ENCODE data around the gene ORAI1. TPM values are rescaled to one million over a fixed set of nuclear protein-coding genes. Genes with fewer than 3 reads are reported as not detected.

ORAI1 gene
- total RNA-seq, 1 experiment from 2014 or later, result 31.4 TPM

GRCh38 chr12:121688966-121689365 lies 62.6 kb downstream of the ORAI1 start:
- H3K9me3 ChIP-seq (ENCODE audit: low read length), result no peaks in the 10 kb centered on the region
- H3K27ac ChIP-seq (ENCODE audit: low read length), result no peak overlapping the region
- H3K79me2 ChIP-seq (ENCODE audit: low read length), result no peaks in the 10 kb centered on the region
- H3K36me3 ChIP-seq (ENCODE audit: low read depth, low read length), result no peaks in the 10 kb centered on the region
- H3F3A ChIP-seq (ENCODE audit: low read length, unreplicated experiment), result no peaks in the 10 kb centered on the region
- ChIA-PET POLR2A (ENCODE audit: unreplicated experiment) (no interaction called here), CTCF (no interaction called here)
- H2AFZ ChIP-seq (ENCODE audit: low read length), result no peak overlapping the region
- H3K9me2 ChIP-seq (replicated peaks; ENCODE audit: low read length), result no peaks in the 10 kb centered on the region
- DNase-seq (no peak), ATAC-seq (no peak)
- no peak overlapping the region for H3K9ac ChIP-seq (ENCODE audit: low read length)
- intact Hi-C loops (cut with micrococcal nuclease), result loop anchor here (5.0 kb wide), 1 partner anchor 198 kb away; the partner anchor contains the start of gene PSMD9
- no peaks in the 10 kb centered on the region for H3K4me1 ChIP-seq (ENCODE audit: insufficient read depth, low read length)
- no peak overlapping the region for H3K4me3 ChIP-seq (ENCODE audit: low read length)
- no peaks in the 10 kb centered on the region for H3K27me3 ChIP-seq (ENCODE audit: low read length)
- H3K4me2 ChIP-seq (ENCODE audit: low read length), result no peak overlapping the region
- no peaks in the 10 kb centered on the region for H4K20me1 ChIP-seq (ENCODE audit: low read length)
- TF ChIP-seq EZH2phosphoT487 (IDR thresholded peaks at IDR 0.05; ENCODE audit: borderline replicate concordance, low read length), result no peak
- TF ChIP-seq EZH2 (IDR thresholded peaks at IDR 0.05; ENCODE audit: low read length, unreplicated experiment), result no peak
- TF ChIP-seq CTCF (conservative IDR thresholded peaks at IDR 0.05; ENCODE audit: low read depth, low read length), result no peak
- no TSS peak for BruUV-seq (replicated peaks)

- no TSS peak for BruUV-seq (replicated peaks)
- H3K4me1 ChIP-seq (ENCODE audit: insufficient read depth, low read length), result no peaks in the 10 kb centered on the region
- no peaks in the 10 kb centered on the region for H3K36me3 ChIP-seq (ENCODE audit: low read depth, low read length)
- intact Hi-C loops (cut with micrococcal nuclease), result loop anchor here (5.0 kb wide), 1 partner anchor 198 kb away; the partner anchor contains the start of gene PSMD9
- TF ChIP-seq EZH2 (IDR thresholded peaks at IDR 0.05; ENCODE audit: low read length, unreplicated experiment), result no peak
- TF ChIP-seq CTCF (conservative IDR thresholded peaks at IDR 0.05; ENCODE audit: low read depth, low read length), result no peak
- no peak for TF ChIP-seq EZH2phosphoT487 (IDR thresholded peaks at IDR 0.05; ENCODE audit: borderline replicate concordance, low read length)
- DNase-seq, result no peak
- H3K27ac ChIP-seq (ENCODE audit: low read length), result no peak overlapping the region
- no peaks in the 10 kb centered on the region for H3K79me2 ChIP-seq (ENCODE audit: low read length)
- no peak overlapping the region for H3K4me2 ChIP-seq (ENCODE audit: low read length)
- H3K9me2 ChIP-seq (replicated peaks; ENCODE audit: low read length), result no peaks in the 10 kb centered on the region
- POLR2A ChIA-PET (ENCODE audit: unreplicated experiment), result no interaction called here
- ATAC-seq, result no peak
- no peaks in the 10 kb centered on the region for H3F3A ChIP-seq (ENCODE audit: low read length, unreplicated experiment)
- H3K27me3 ChIP-seq (ENCODE audit: low read length), result no peaks in the 10 kb centered on the region
- H4K20me1 ChIP-seq (ENCODE audit: low read length), result no peaks in the 10 kb centered on the region
- H2AFZ ChIP-seq (ENCODE audit: low read length), result no peak overlapping the region
- CTCF ChIA-PET, result no interaction called here
- no peak overlapping the region for H3K9ac ChIP-seq (ENCODE audit: low read length)
- H3K4me3 ChIP-seq (ENCODE audit: low read length), result no peak overlapping the region
- H3K9me3 ChIP-seq (ENCODE audit: low read length), result no peaks in the 10 kb centered on the region
These were observed 63.1 kb downstream of the ORAI1 start for GRCh38 chr12:121689430-121689829.

Other genes with a start within 250 kb of the ORAI1 start
- gene RNF34, start 226.4 kb upstream of the ORAI1 start, total RNA-seq (2014; rRNA removed), result 73.7 and 88.2 TPM in 2 replicates
- gene KDM2B, start 45.5 kb upstream of the ORAI1 start, total RNA-seq (2014; rRNA removed), result 52.5 and 72.3 TPM in 2 replicates
- gene MORN3, start 43.1 kb downstream of the ORAI1 start, total RNA-seq (2014; rRNA removed), result 1.6 and 1.7 TPM in 2 replicates
- gene TMEM120B, start 86.2 kb downstream of the ORAI1 start, total RNA-seq (2014; rRNA removed), result 18.5 and 25.4 TPM in 2 replicates
- gene RHOF, start 167.2 kb downstream of the ORAI1 start, total RNA-seq (2014; rRNA removed), result 232 TPM in 2 replicates
- 7.5 and 13.0 TPM in 2 replicates for gene SETD1B, start 177.5 kb downstream of the ORAI1 start, total RNA-seq (2014; rRNA removed)
- not detected in 2 replicates for gene HPD, start 232.3 kb downstream of the ORAI1 start, total RNA-seq (2014; rRNA removed)

Data from PC-3 (cell line).